Astrocyte of the hippocampus (primary cell): ENCODE measurements around the gene FSCN2.
A peak's percentile ranks its signal among the peaks of the same experiment; 100 is the strongest.

Experiments
- DNase-seq: peaks from one replicate; pipeline ENCODE4 v3.0.0; 2011; ENCODE audit warnings: low read depth, low spot score

The FSCN2 gene

DNA sequence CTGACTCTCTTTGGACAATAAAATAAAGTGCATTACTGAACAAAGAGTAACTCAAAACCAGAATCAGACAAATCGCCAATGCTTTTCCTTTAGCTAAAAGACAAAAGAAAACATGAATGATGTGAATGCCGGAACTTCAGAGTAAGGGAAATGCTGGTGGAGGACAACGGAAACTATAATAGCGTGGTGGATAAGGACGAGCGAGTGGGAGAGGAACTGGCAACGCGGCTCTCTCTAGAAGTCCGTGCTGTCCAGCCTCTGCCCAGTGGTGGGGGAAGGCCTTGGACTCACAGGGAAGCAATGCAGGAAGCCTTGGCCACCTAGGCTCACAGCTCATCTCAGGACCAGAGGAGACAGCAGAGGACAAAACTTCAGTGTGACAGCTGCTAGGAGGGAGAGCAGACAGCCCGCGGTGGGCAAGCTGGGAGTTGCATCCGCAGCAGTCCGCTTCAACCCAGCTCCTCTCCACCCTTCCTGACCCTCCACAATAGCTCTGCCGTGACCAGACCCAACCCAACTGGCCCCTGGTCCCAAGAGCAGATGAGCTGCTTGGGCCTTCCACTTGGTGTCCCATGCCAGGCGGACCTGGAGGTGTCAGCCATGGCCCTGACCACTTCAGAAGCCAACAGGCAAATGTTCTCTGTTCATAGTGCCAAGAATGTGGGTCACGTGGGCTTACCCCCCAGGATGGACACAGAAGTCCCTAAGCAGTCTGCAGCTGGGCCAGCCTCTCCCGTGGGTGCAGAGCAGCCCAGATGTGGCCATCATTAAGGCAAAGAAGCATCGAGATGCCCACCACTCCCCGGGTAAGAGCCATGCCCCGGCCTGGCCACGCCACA is 29.3 kb downstream of the FSCN2 start:
- no peak for DNase-seq

DNA sequence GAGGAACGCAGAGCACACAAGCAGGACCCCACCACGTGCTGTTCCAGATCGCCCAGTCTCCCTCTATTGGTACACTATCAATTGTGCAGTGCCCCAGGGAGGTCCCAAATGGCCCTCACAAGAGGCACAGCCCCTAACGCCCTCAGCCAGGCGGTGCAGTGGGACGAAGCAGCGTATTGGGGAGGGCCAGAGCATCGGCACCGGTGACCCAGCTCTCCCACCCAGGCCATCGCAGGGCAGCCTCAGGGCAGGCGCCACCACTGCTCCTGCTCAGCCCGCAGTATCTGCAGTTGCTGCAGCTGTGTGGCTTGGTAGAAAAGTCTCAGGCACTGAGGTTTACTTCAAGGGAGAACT is 29.9 kb downstream of the FSCN2 start:
- no peak for DNase-seq

DNA sequence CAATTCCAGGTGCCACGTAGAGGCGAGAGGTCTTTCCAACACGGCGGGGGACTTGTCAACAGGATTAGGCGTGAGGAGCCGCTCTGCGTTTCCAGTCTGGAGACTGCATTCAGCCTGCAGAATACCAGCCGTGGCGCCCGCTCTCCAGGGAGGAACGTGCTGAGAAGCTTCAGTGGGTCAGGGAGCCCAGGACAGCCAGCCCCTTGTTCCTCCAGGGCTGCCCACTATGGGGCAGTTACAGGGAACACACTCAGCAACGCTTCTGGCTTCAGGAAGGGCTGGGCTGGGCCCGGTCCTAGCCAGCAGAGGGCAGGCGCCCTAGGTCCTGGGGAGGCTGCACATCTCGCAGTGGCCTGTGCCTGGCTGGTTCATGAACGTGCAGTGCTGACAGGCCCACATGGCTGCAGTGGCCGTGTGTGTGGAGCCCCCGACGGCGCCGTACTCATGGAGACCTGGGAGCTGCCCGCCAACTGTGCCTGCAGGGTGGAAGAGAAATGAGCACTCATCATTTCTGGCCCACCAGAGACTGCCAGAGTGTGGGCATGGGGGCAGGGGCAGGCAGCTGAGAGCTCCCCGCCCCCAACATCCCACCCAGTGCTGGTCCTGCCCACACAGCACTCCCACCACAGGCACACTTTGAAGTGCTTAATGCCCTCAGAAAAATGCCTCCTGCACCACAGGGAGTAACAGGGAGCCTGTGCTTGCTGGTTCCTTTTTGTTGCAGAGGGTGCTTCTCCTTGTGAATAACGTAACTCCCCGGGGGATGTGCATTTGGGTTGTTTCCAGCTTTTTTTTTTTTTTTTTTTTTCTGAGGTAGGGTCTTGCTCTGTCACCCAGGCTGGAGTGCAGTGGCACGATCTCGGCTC is 31.0 kb downstream of the FSCN2 start:
- DNase-seq, result peak; percentile 47

DNA sequence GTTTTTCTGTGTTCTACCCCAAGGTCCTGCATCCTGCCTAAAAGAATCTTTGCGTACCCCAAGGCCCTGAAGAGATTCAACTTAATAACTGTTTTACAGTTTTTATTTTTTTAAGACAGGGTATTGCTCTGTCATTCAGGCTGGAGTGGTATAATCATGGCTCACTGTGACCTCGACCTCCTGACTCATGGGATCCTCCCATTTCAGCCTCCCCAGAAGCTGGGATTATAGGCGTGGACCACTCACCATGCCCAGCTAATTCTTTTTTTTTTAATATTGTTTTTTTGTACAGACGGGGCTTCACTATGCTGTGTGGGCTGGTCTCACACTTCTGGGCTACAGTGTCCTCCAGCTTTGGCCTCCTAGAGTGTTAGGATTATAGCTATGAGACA is 33.3 kb downstream of the FSCN2 start:
- DNase-seq, result no peak

DNA sequence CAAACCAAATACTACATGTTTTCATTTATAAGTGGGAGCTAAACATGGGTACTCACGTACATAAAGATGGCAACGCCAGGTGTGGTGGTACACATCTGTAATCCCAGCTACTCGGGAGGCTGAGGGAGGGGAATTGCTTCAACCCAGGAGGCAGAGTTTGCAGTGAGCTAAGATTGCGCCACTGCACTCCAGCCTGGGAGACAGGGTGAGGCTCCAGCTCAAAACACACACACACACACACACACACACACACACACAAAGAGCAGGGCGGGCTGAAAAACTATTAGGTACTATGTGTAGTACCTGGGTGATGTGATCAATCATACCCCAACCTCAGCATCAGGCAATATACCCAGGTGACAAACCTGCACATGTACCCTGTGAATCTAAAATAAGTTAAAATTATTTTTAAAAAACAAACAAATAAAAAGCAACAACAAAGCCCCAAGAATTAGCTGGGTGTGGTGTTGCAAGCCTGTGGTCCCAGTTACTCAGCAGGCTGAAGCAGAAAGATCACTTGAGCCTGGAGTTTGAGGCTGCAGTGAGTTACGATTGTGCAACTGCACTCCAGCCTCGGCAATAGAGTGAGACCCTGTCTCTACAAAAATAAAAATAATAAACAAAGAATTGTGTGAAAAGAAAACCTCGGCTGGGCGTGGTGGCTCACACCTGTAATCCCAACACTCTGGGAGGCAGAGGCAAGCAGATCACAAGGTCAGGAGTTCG is 35.8 kb downstream of the FSCN2 start:
- no peak for DNase-seq

DNA sequence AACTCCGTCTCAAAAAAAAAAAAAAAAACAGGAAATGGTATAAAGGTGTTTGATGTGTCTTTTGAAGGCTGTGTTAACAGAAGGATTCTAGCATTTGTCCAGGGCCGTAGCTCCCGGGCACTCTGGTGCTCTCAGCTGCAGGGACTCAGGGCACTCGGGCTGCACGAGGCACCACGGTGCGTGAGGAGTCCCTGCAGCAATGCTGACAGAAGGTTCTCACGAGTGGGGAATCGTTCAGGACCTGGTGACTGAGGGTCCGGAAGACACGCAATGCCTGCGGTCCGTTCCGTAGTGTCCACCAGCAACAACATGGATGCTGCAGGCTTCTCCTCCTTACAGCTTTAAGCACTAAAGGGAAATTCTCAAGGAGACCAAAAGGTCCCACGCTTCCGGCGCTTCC is 36.6 kb downstream of the FSCN2 start:
- DNase-seq, result no peak

DNA sequence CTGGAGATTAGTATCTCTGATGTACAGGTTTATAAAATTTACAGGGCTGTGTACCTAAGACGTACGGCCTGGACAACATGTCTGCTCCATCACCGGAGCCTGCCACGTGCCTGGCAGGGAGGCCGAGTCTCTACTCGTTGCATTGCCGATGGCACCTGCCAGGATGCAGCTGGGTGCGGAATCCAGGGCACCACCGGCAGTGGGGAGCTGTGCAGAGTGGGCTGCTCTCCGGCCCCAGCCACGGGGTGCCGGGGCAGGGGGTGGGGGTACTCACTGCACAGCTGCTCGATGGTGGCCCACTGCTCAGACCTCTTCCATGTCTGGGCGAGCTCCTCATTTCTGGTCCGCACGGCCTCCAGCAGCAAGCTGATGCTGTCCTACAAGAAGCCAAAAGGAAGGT is 37.1 kb downstream of the FSCN2 start:
- DNase-seq, result no peak

DNA sequence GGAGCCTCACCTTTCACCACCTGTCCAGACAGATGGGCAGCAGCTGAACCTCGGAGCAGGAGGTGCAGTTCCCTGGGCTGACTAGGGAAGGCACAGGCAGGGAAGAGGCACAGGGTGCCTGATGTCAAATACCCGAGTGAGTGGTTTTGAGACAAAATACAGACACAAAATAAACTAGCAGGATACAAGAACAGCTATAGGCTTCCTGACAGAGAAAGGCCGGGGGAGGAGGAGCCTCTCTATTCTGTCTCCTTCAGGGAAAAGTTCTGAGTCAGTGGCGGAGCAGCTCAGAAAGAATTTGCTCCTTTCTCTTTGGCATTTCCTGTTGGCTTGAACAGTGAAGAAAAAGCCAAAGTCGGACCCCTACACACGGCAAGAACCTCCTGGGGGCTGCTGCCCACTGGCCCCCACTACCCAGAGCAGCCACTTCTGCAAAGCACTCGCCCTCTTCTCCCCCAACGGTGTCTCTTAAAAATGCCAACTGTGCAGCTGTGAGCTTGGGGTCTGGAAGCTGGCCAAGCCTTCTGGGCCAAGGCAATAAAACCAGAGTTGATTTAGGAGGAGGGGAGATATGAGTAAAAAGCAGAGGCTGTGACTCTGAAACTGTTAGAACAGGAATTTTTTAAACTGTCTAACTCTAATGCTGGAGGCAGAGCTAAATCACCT is 38.4 kb downstream of the FSCN2 start:
- DNase-seq, result peak; percentile 98

DNA sequence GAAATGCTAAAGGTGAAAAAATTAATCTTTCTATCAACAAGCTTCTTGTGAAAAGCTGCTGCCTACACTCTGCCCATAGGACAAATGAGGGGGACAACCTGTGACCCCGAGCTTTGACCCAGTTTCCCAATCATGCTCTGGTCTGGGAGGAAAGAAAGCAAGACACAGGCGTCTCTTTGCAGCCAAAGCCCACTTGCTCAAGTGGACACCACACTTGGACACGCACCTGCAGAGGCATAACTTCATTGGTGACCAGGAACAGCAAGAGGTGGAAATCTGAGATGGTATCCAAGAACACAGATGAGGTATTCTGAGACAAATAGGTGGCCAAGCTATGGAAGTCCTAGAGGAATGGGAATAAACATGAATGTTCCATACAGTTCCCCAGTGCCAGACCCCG is 39.0 kb downstream of the FSCN2 start:
- no peak for DNase-seq

DNA sequence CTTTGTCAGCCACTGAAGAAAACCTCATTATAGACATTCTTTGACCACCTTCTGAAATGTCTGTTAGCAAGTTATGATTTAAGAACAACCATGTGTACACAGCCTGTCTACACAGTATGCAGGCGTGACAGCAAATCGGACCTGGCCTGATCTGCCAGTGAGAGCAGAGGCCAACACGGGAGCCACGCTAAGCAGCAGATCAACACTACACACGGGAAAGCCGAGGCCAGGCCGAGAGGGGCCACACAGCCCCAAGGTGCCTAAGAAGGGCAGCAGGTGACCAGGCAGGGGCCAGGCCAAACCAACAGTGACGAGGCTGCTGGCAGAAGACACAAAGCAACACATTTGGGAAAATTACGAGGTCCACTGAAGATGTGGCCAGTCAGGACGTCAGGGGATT is 40.2 kb downstream of the FSCN2 start:
- DNase-seq, result no peak

DNA sequence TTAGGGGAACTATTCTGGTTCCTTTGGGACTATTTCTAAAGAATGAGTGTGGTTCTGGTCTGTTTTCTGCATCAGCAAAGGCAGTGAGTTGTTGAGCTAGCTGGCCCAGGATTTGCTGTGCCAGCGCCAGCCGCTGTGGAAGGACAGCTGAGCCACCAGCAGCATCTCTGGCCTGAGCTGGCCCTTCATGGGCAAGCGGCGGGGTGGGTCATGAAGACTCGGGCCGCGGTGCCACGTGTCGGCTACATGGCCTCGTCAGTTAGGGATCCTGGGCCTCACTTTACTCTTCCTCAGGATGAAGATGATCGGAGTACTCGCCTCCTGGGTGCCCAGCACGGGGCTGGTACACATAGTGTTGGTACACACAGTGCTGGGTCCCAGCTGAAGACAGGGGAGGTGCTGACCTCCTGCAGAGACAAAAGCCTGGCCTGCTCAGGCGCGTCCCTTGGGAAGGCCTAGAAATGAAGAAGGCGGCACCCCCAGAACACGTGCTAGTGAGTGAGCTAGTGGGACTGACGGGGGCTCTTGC is 41.9 kb downstream of the FSCN2 start:
- no peak for DNase-seq

DNA sequence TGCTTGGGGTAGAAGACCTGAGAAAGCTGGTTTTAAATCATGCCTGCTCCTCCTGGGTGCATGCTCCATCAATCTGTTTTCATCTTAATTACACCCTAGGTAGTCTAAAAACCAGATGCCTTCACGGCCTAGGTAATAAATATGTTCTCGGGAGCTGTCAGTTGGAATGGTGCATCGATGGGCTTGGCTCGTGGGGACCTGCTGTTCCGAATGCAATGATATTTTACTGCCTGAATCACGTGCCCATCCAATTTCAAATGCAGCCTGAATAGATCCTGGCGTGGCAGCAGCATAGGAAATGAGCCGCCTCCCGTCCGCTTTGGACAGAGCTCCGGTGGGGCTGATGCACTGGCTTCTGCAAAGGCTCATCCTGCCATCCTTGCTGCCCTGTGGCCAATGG is 42.8 kb downstream of the FSCN2 start:
- DNase-seq, result no peak

DNA sequence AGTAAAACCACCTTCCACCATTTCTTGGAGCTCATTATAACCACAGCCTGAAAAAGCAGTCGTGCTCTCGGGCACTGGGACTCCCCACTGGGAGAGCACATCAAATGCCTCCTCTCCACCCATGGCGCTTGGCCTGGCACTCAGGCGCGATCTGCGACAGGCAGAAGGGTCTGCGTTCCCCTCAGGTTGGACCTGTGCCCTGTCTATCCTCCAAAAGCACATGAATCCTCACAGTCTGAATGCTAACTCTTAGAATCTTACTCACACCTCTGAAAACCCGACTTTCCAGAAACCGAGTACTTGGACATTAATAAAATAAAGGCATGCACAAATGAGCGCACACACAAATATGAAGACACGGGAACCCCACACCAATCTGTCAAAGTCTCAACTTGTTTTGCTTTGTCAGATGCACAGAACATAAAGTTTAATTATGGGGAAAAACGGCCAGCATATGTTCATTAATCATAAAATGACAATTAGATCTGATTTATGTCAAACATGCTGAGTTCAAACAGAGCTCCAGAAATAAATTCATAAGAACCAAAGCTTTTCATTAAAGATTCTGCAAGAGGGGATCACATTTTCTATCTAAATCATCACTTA is 44.5 kb downstream of the FSCN2 start:
- DNase-seq, result no peak

DNA sequence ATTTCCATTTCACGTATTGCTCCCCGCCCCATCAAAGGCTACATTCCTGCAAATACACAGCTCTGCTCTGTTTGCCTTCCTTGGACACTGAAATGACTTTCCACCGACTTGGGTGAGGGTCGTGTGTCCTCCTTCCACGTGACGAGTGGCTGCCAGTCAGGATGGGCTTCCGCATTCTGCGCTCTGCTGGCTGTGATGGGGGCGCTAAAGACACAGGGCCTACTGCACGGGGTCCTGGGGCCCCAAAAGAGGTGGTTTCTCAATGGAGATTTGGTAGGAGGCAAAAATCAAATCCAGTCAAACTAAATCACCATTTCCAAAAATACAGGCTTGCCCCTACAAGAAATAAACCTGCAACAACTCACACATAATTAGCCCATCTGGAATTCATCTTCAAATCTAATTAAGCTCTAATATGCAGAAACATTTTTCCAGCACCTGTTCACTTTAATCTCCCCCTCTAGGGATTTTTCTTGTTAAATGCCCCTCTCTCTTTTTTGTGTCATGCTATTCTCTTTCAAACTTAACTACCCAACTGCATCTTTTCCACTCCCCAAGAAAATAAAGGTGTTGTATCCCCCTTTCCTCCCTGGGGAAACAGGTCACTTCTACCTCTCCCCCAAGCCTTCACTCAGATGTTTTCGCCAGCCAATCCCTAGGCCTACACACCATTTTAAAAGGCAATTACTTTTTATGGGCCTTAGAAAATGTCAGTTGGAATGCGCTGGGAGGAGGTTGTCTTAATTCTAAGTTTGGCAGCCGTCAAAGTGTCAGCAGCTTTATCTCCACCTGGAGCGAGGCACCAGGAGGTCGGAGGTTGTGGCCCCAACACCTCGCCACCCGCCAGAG is 45.8 kb downstream of the FSCN2 start:
- no peak for DNase-seq

DNA sequence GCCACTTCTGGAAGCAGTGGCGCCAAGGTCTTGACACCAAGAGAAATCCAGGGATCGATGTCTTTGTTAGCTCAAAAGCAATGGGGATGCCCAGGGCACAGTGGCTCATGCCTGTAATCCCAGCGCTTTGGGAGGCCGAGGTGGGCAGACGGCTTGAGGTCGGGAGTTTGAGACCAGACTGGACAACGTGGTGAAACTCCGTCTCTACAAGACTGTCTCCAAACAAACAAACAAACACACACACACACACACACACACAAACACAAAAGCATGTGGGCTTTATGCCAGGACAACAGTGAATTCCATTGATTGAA is 46.4 kb downstream of the FSCN2 start:
- DNase-seq, result no peak

DNA sequence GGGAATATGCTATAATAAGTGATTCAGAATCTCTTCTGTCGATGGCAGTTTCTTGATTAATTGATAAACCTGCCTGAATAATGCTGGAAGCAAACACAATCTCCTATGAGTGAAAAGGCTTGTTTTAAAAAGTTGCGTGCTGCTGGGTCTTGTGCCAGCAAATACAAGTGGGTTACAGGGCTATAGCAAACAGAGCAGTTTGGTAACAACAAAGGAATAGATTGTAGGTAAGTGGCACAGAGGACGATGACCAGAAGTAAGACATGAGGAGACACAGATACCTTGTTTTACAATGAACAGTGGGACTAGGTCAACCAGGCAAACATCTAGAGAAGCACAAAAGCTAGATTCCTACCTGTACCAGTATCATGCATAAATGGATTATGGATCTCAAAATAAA is 47.7 kb downstream of the FSCN2 start:
- no peak for DNase-seq

DNA sequence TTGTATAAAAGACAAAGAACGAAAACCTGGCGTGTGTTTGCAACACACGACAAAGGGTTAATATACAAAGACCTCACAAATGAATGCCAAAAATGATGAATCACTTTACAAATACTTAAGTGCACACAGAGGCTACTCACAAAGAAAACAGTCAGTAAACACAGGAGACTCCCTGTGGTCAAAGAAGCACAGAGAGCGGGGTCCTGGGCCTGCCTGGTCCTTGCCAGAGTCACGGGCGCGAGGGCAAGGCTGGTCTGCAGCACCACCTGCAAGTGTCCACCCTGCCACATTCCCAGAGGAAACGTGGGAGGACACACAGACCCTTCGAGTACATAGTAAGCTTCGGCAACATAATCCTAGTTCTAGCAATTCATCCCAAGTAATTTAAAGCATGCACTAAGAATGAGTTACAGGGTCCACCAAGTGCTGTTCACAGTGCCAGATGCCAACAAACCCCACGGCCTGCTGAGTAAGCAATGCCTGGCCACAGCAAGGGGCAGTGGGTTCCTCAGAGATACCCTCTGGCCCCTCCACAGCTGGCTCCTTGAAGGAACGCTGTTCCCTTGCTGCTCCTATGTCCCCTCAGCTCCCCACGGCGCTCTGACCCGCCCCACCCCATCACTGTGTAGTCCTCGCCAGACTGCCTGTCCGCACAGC is 48.6 kb downstream of the FSCN2 start:
- peak; percentile 91 for DNase-seq

DNA sequence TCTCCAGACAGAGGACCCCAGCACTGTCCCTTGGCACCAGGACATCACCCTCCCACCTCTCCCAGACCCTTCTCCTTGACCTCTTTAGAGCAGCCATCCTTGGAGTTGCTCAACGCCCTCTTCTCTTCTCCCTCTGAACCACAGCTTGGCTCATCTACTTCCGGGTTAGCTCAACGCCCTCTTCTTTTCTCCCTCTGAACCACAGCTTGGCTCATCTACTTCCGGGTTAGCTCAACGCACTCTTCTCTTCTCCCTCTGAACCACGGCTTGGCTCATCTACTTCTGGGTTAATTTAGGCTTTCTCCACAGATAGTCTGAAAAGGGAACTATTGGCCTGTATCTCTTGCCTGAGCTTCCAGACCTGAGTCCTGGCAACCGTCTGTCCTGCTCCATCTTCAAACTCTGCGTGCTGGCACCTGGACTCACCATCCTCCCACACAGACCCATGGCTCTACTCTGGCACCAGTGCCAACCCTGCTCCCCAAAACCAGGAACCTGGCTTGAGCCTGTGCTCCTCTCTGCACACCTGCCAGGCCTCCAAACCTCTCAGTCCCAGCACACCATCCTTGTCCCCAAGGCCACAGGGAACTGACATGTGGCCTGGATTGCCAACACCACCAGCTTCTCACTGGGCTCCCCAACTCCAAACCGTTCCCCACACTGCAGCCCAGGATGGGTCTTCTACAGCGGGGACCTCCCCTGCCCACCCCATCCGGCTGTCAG is 49.3 kb downstream of the FSCN2 start:
- no peak for DNase-seq

DNA sequence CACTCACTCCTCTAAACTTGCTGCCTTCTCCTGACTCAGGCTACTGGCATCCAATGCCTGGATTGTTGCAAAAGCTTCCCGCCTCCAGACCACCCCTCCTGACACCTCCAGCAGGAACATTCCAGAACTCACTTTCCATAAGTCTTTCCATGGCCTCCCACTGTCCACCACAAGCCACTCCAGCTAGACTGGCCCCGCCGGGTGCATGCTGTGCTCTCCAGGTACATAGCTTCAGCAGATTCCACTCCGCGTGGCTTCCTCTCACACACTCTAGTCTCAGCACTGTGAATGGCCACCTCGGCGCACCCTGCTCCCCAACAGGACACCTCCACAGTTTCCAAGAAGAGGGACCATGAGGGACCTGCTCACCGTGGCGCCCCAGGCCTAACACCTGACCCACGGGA is 49.9 kb downstream of the FSCN2 start:
- DNase-seq, result peak; percentile 75
